K562 (cell line): ENCODE data around the gene RGS19. TPM values are rescaled to one million over a fixed set of nuclear protein-coding genes. Genes with fewer than 3 reads are reported as not detected.

Experiments
- CSDE1 ChIP-seq, 2 experiments: fragments of 450-650 bp; IDR thresholded peaks; 2 replicates each; pipeline ENCODE4 v1.6.1; 2016; ENCODE audit warnings: mild to moderate bottlenecking in 1 of 2
- HEY1 ChIP-seq: fragments of 250-450 bp; sonication (Bioruptor Pico); IDR thresholded peaks from 2 replicates; pipeline ENCODE4 v1.5.0; 2020; ENCODE audit warnings: mild to moderate bottlenecking, moderate library complexity, borderline replicate concordance
- TRIM28 ChIP-seq: fragments of 450-650 bp; IDR thresholded peaks from 2 replicates; pipeline ENCODE4 v1.6.1; 2017
- ZBTB7A ChIP-seq: IDR thresholded peaks from 2 replicates; pipeline ENCODE4 v1.6.1; 2011; ENCODE audit warnings: low read depth, mild to moderate bottlenecking, low read length, moderate library complexity, borderline replicate concordance; ENCODE audit not compliant: control insufficient read depth
- polyA plus RNA-seq, 8 experiments: library from polyadenylated mRNA; depleted of rRNA in 4 of 8; stranded (reverse) in 5 of 8; unstranded in 3 of 8; fragments of >200 nt; fragmentation: Nextera tagmentation in 2 of 8; fragmentation: Illumina TruSeq in 1 of 8; extraction: Ambion mirVana in 2 of 8; extraction: Trizol in 1 of 8; gene quantifications; 2 replicates each; pipeline versions ENCODE4 v1.2.1 to v1.2.3, GENCODE V29; 2011 to 2014; ENCODE audit warnings: inconsistent platforms in 1 of 8, missing spikeins in 1 of 8
- total RNA-seq, 7 experiments: library from RNA; depleted of rRNA in 6 of 7; stranded (reverse); fragments of >200 nt in 6 of 7; fragmentation: Illumina TruSeq in 2 of 7; extraction: Trizol in 2 of 7; gene quantifications; 2 replicates each; pipeline versions ENCODE4 v1.2.1 to v1.2.3, GENCODE V29; 2011 to 2021; ENCODE audit warnings: low replicate concordance in 1 of 7
- TF ChIP-seq, protein P1 (sequence below), 2 experiments: fragments of 450-650 bp; formaldehyde crosslinking in 1 of 2; IDR thresholded peaks; 2 replicates each; pipeline versions ENCODE4 v1.4.0 to v1.6.1; 2014 to 2020; ENCODE audit warnings: mild to moderate bottlenecking in 2 of 2, borderline replicate concordance in 1 of 2, low read depth in 1 of 2
- TF ChIP-seq, protein P2 (sequence below): sonication (generic); formaldehyde crosslinking; IDR thresholded peaks from 2 replicates; pipeline ENCODE4 v1.8.0; 2022; ENCODE audit warnings: missing genetic modification reagents, mild to moderate bottlenecking, moderate library complexity, borderline replicate concordance
- TF ChIP-seq, protein P3 (sequence below): sonication (generic); formaldehyde crosslinking; IDR thresholded peaks from 2 replicates; pipeline ENCODE4 v1.9.0; 2022; ENCODE audit warnings: mild to moderate bottlenecking, missing genetic modification reagents
- TF ChIP-seq, protein P4 (sequence below): IDR thresholded peaks from 2 replicates; pipeline ENCODE4 v1.6.1; 2014; ENCODE audit warnings: antibody characterized with exemption
- TF ChIP-seq, protein P5 (sequence below): sonication (generic); formaldehyde crosslinking; IDR thresholded peaks from 2 replicates; pipeline ENCODE4 v1.5.0; 2020; ENCODE audit warnings: missing genetic modification reagents

Gene RGS19
- total and polyA plus RNA-seq, 9 of the 15 experiments (the other 6 are each of a cell fraction or from before 2014, with no cell fraction given) = 0.41 to 23.7 (median 14.6) TPM

DNA sequence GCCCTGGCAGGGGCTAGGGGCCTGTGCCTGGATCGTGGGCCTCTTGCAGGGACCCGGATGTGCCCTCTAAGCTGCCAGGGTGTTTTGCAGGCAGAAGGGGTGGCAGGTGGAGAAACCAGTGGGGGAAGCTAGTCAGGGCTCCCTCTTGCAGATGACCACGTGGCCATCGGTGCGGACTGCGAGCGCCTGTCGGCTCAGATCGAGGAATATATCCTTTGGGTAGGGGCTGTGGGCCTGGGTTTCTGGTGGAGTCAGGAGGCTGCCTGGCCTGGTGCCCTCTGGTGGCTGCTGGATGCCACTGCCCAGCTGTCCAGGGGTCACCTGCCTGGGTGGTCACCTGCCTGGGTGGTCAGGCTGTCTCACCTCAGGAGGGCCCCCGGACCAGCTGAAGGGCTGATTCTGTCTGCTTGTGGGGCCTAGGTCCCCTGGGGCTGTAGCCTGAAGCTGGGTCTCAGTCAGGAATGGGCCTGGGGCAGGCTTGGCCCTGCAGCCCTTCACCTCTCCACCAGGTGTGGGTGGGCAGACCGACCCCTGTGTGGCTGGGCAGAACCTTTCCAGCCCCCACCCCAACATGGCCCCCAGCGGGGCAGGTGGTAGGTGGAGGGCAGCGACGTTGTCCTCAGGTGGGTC, 9.6 kb downstream of the RGS19 start (continued):
- TF ChIP-seq, protein P1, sequence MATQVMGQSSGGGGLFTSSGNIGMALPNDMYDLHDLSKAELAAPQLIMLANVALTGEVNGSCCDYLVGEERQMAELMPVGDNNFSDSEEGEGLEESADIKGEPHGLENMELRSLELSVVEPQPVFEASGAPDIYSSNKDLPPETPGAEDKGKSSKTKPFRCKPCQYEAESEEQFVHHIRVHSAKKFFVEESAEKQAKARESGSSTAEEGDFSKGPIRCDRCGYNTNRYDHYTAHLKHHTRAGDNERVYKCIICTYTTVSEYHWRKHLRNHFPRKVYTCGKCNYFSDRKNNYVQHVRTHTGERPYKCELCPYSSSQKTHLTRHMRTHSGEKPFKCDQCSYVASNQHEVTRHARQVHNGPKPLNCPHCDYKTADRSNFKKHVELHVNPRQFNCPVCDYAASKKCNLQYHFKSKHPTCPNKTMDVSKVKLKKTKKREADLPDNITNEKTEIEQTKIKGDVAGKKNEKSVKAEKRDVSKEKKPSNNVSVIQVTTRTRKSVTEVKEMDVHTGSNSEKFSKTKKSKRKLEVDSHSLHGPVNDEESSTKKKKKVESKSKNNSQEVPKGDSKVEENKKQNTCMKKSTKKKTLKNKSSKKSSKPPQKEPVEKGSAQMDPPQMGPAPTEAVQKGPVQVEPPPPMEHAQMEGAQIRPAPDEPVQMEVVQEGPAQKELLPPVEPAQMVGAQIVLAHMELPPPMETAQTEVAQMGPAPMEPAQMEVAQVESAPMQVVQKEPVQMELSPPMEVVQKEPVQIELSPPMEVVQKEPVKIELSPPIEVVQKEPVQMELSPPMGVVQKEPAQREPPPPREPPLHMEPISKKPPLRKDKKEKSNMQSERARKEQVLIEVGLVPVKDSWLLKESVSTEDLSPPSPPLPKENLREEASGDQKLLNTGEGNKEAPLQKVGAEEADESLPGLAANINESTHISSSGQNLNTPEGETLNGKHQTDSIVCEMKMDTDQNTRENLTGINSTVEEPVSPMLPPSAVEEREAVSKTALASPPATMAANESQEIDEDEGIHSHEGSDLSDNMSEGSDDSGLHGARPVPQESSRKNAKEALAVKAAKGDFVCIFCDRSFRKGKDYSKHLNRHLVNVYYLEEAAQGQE (IDR thresholded peaks at IDR 0.05; ENCODE audit: borderline replicate concordance) = peak; percentile 28; the same call in 1 of the 2 replicates
- TF ChIP-seq, protein P1 (CRISPR knock-in tag; IDR thresholded peaks at IDR 0.05; ENCODE audit: low read depth) = no peak
- TF ChIP-seq, protein P2, sequence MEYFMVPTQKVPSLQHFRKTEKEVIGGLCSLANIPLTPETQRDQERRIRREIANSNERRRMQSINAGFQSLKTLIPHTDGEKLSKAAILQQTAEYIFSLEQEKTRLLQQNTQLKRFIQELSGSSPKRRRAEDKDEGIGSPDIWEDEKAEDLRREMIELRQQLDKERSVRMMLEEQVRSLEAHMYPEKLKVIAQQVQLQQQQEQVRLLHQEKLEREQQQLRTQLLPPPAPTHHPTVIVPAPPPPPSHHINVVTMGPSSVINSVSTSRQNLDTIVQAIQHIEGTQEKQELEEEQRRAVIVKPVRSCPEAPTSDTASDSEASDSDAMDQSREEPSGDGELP (CRISPR knock-in tag) = peak; percentile 68; the same call in 1 of the 2 replicates
- TF ChIP-seq, protein P3, sequence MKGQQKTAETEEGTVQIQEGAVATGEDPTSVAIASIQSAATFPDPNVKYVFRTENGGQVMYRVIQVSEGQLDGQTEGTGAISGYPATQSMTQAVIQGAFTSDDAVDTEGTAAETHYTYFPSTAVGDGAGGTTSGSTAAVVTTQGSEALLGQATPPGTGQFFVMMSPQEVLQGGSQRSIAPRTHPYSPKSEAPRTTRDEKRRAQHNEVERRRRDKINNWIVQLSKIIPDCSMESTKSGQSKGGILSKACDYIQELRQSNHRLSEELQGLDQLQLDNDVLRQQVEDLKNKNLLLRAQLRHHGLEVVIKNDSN = peak; percentile 80
- TF ChIP-seq, protein P4, sequence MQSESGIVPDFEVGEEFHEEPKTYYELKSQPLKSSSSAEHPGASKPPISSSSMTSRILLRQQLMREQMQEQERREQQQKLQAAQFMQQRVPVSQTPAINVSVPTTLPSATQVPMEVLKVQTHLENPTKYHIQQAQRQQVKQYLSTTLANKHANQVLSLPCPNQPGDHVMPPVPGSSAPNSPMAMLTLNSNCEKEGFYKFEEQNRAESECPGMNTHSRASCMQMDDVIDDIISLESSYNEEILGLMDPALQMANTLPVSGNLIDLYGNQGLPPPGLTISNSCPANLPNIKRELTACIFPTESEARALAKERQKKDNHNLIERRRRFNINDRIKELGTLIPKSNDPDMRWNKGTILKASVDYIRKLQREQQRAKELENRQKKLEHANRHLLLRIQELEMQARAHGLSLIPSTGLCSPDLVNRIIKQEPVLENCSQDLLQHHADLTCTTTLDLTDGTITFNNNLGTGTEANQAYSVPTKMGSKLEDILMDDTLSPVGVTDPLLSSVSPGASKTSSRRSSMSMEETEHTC = no peak; the same call in 1 of the 2 replicates
- TF ChIP-seq HEY1 (CRISPR knock-in tag) = no peak
- TF ChIP-seq TRIM28 = no peak
- TF ChIP-seq, protein P5, sequence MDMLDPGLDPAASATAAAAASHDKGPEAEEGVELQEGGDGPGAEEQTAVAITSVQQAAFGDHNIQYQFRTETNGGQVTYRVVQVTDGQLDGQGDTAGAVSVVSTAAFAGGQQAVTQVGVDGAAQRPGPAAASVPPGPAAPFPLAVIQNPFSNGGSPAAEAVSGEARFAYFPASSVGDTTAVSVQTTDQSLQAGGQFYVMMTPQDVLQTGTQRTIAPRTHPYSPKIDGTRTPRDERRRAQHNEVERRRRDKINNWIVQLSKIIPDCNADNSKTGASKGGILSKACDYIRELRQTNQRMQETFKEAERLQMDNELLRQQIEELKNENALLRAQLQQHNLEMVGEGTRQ (CRISPR knock-in tag) = peak; percentile 34; the same call in 1 of the 2 replicates
- TF ChIP-seq CSDE1 (IDR thresholded peaks at IDR 0.05) = no peak
- TF ChIP-seq ZBTB7A = peak; percentile 54; the same call in 1 of the 2 replicates
